PC-3 (cell line): ENCODE results near the gene DMBX1. TPM values are rescaled to one million over a fixed set of nuclear protein-coding genes. Genes with fewer than 3 reads are reported as not detected.

Experiments
- ATAC-seq: fragments of 200-7000 bp; cut with Tn5 transposase; 2 replicates; pipeline ENCODE4 v1.9.1; 2020; ENCODE audit warnings: mild to moderate bottlenecking, moderate library complexity
- BruUV-seq: library from RNA; stranded (reverse); fragments of 400-500 nt; replicated peaks from 2 replicates; lab custom pipeline; 2021; lab: Mats Ljungman, UMichigan
- CTCF ChIA-PET: fragments of 300-600 bp; sonication (Branson Sonifier 250); formaldehyde crosslinking; loops from one replicate; lab custom pipeline; 2022; ENCODE audit warnings: antibody characterized with exemption; lab: Charles Lee
- POLR2A ChIA-PET: fragments of 300-600 bp; sonication (Branson Sonifier 250); formaldehyde crosslinking; loops from one replicate; lab custom pipeline; 2022; ENCODE audit warnings: antibody characterized with exemption; ENCODE audit not compliant: unreplicated experiment; lab: Charles Lee
- DNase-seq: peaks from one replicate; pipeline ENCODE4 v3.0.0-alpha.2; 2015
- H2AFZ ChIP-seq: fragments of 300-600 bp; sonication (generic); 2 replicates; pipeline ENCODE4 v1.6.0; 2016; ENCODE audit warnings: antibody characterized with exemption, low read length
- H3F3A ChIP-seq: fragments of 300-600 bp; sonication (generic); one replicate; pipeline ENCODE4 v1.6.0; 2017; ENCODE audit warnings: antibody characterized with exemption, low read length, control low read depth, mild to moderate bottlenecking; ENCODE audit not compliant: unreplicated experiment
- H3K27ac ChIP-seq: fragments of 300-600 bp; sonication (generic); 2 replicates; pipeline ENCODE4 v1.5.1; 2016; ENCODE audit warnings: mild to moderate bottlenecking, low read length
- H3K27me3 ChIP-seq: fragments of 300-600 bp; sonication (generic); 2 replicates; pipeline ENCODE4 v1.6.1; 2016; ENCODE audit warnings: low read length, mixed read lengths
- H3K36me3 ChIP-seq: fragments of 300-600 bp; sonication (generic); 2 replicates; pipeline ENCODE4 v1.6.1; 2016; ENCODE audit warnings: low read depth, mixed run types, low read length, mixed read lengths
- H3K4me1 ChIP-seq: fragments of 300-600 bp; sonication (generic); 2 replicates; pipeline ENCODE4 v1.5.1; 2016; ENCODE audit warnings: low read length; ENCODE audit not compliant: insufficient read depth
- H3K4me2 ChIP-seq: fragments of 300-600 bp; sonication (generic); 2 replicates; pipeline ENCODE4 v1.6.0; 2016; ENCODE audit warnings: low read length
- H3K4me3 ChIP-seq: fragments of 300-600 bp; sonication (generic); 2 replicates; pipeline ENCODE4 v1.5.1; 2016; ENCODE audit warnings: mild to moderate bottlenecking, low read length, mixed read lengths
- H3K79me2 ChIP-seq: fragments of 300-600 bp; sonication (generic); 2 replicates; pipeline ENCODE4 v1.6.1; 2017; ENCODE audit warnings: low read length, mixed read lengths
- H3K9ac ChIP-seq: fragments of 300-600 bp; sonication (generic); 2 replicates; pipeline ENCODE4 v1.6.0; 2016; ENCODE audit warnings: mild to moderate bottlenecking, low read length
- H3K9me2 ChIP-seq: fragments of 300-600 bp; sonication (generic); replicated peaks from 2 replicates; pipeline ENCODE4 v1.6.1; 2016; ENCODE audit warnings: mixed run types, low read length, mixed read lengths
- H3K9me3 ChIP-seq: fragments of 300-600 bp; sonication (generic); 2 replicates; pipeline ENCODE4 v1.6.1; 2016; ENCODE audit warnings: low read length, mixed read lengths
- H4K20me1 ChIP-seq: fragments of 300-600 bp; sonication (generic); 2 replicates; pipeline ENCODE4 v1.6.1; 2016; ENCODE audit warnings: low read length, mixed read lengths
- EZH2 ChIP-seq: fragments of 300-600 bp; sonication (generic); IDR thresholded peaks from one replicate; pipeline ENCODE4 v1.6.1; 2017; ENCODE audit warnings: antibody characterized with exemption, mild to moderate bottlenecking, low read length; ENCODE audit not compliant: unreplicated experiment
- EZH2phosphoT487 ChIP-seq: fragments of 300-600 bp; sonication (generic); IDR thresholded peaks from 2 replicates; pipeline ENCODE4 v1.6.1; 2018; ENCODE audit warnings: mild to moderate bottlenecking, antibody characterized with exemption, low read length, borderline replicate concordance
- intact Hi-C: fragments of 100-400 bp; cut with micrococcal nuclease; formaldehyde crosslinking; loops from 2 replicates; pipeline ENCODE4 v1.9.0; 2023
- total RNA-seq: library from RNA; depleted of rRNA; stranded (reverse); fragments of >200 nt; gene quantifications from 2 replicates; pipeline ENCODE4 v1.2.3, GENCODE V29; 2014
- TF ChIP-seq, protein P1 (sequence below): fragments of 300-600 bp; sonication (generic); conservative IDR thresholded peaks from 2 replicates; pipeline ENCODE4 v1.5.1; 2017; ENCODE audit warnings: antibody characterized with exemption, low read depth, mild to moderate bottlenecking, low read length

The DMBX1 gene
- total RNA-seq, 1 experiment from 2014 or later, result 2.4 TPM

DNA sequence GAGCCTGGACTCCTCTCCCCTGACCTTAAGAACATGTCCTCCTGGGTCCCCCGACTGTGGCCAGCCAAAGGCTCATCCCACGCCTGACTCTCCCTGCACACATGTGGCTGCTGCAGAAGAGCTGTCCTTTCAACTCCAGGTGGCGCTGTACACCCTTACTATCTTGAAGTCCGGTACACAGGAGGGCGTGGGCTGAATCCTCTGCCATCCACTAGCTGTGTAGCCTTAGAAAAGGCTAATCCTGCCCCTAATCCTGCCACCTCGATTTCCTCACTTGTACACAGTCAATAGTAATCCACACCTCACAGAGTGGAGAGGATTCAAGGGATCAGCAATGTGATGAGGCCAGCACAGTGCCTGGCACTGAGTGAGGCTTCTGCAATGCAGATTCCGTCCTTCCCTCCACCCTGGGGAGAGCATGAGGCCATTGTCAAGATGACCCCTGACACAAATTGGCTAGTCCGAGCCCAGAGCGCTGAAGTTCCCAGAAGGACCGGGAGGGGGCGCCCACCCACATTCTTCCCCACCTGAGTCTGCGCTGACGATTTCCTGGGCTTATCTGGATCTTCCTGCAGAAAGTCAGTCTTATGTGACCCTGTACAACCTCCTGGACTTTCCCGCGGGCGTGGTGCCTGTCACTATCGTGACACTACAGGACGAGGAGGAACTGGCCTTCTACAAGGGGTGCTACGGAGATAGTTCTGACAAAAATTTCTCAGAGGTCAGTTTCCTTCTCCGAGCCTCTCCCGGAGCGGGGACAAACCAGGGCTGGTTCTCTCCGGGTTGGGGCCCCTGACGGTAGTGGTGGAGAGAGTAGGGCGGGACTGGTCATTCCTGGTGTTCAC is 47.1 kb upstream of the DMBX1 start:
- no peak overlapping the region for H3K9ac ChIP-seq
- H3K27ac ChIP-seq, result no peak overlapping the region
- H3K9me2 ChIP-seq, result no peaks in the 10 kb centered on the region
- no peak for TF ChIP-seq EZH2phosphoT487
- TF ChIP-seq, protein P1, sequence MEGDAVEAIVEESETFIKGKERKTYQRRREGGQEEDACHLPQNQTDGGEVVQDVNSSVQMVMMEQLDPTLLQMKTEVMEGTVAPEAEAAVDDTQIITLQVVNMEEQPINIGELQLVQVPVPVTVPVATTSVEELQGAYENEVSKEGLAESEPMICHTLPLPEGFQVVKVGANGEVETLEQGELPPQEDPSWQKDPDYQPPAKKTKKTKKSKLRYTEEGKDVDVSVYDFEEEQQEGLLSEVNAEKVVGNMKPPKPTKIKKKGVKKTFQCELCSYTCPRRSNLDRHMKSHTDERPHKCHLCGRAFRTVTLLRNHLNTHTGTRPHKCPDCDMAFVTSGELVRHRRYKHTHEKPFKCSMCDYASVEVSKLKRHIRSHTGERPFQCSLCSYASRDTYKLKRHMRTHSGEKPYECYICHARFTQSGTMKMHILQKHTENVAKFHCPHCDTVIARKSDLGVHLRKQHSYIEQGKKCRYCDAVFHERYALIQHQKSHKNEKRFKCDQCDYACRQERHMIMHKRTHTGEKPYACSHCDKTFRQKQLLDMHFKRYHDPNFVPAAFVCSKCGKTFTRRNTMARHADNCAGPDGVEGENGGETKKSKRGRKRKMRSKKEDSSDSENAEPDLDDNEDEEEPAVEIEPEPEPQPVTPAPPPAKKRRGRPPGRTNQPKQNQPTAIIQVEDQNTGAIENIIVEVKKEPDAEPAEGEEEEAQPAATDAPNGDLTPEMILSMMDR, result peak; percentile 87
- peak; percentile 82 for DNase-seq
- H2AFZ ChIP-seq, result peak overlapping the region; percentile 86
- CTCF ChIA-PET, result interaction anchor here (0.6 kb wide), 1 partner anchor 188 kb away, joined by 3 read pairs; no protein-coding TSS in a partner anchor
- BruUV-seq, result no TSS peak
- peak overlapping the region; percentile 65 for H3K4me3 ChIP-seq
- no peaks in the 10 kb centered on the region for H3K9me3 ChIP-seq
- no peaks in the 10 kb centered on the region for H3K27me3 ChIP-seq
- intact Hi-C loops, result loop anchor here (2.0 to 10.0 kb wide), 2 partner anchors 36 to 282 kb away; no protein-coding TSS in a partner anchor
- peak; percentile 86 for ATAC-seq
- no peaks in the 10 kb centered on the region; the same call in 1 of the 2 replicates for H3K4me1 ChIP-seq
- no peaks in the 10 kb centered on the region for H3K79me2 ChIP-seq
- no peaks in the 10 kb centered on the region for H3K36me3 ChIP-seq
- H4K20me1 ChIP-seq, result no peaks in the 10 kb centered on the region
- peak overlapping the region; percentile 92 for H3K4me2 ChIP-seq
- H3F3A ChIP-seq, result no peaks in the 10 kb centered on the region
- POLR2A ChIA-PET, result interaction anchor here (0.6 kb wide), 1 partner anchor 71 kb away, joined by 4 read pairs; no protein-coding TSS in a partner anchor

DNA sequence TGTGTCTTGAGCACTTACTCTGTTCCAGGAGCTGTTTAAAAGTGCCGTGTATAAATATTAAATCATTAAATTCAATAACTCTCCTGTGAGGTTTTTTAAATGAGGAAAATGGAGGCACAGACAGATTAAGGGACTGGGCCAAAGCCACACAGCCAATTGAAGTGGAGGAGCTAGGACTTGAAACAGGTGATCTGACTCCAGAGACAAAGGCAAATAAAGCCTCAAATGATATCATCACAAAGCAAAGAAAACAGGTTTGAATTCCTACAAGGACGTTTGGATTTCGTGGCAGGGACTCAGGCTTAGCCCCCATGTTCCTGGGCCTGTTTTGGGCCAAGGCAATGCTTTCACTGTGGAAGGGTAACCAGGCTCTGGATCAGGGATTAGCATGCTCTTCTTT is 45.2 kb upstream of the DMBX1 start:
- TF ChIP-seq, protein P1, result no peak
- TF ChIP-seq EZH2phosphoT487 (no peak), EZH2 (no peak)
- POLR2A ChIA-PET, result no interaction called here
- no peaks in the 10 kb centered on the region for H3K79me2 ChIP-seq
- H3K4me3 ChIP-seq, result no peak overlapping the region
- intact Hi-C loops, result loop anchor here (10.0 kb wide), 1 partner anchor 280 kb away; no protein-coding TSS in a partner anchor
- no TSS peak for BruUV-seq
- CTCF ChIA-PET, result interaction anchor here (0.6 to 0.7 kb wide), 2 partner anchors 17 to 44 kb away, joined by 3 read pairs; no protein-coding TSS in a partner anchor
- no peaks in the 10 kb centered on the region for H3K27me3 ChIP-seq
- H3K9ac ChIP-seq, result no peak overlapping the region
- no peaks in the 10 kb centered on the region for H3F3A ChIP-seq
- no peak for DNase-seq
- no peak for ATAC-seq
- H4K20me1 ChIP-seq, result no peaks in the 10 kb centered on the region
- H3K4me1 ChIP-seq, result no peaks in the 10 kb centered on the region; the same call in 1 of the 2 replicates
- no peaks in the 10 kb centered on the region for H3K9me2 ChIP-seq
- H3K27ac ChIP-seq, result no peak overlapping the region
- H2AFZ ChIP-seq, result no peak overlapping the region
- no peaks in the 10 kb centered on the region for H3K9me3 ChIP-seq
- no peaks in the 10 kb centered on the region for H3K36me3 ChIP-seq
- no peak overlapping the region for H3K4me2 ChIP-seq
